ENCODE results near the gene NFX1. TPM values are rescaled to one million over a fixed set of nuclear protein-coding genes. Genes with fewer than 3 reads are reported as not detected.

Gene NFX1
- total RNA-seq, 4 donors from 2014 or later, result 31.7 to 53.9 (median 42.3) TPM

- Histone ChIP-seq H3K4me1 (peaks cover 0 to 15% (median 8%) of the 10 kb centered on the region in 3 donors), H3K27me3 (no peaks in the 10 kb centered on the region), H3K36me3 (peaks cover 0 to 98% of the 10 kb centered on the region in 2 donors), H3K27ac (peak overlapping the region in 1 of 4 donors; percentile 21), H3K9me3 (no peaks in the 10 kb centered on the region), H3K4me3 (no peak overlapping the region)
- ATAC-seq, result no peak
- TF ChIP-seq EP300 (IDR thresholded peaks at IDR 0.05) (no peak), POLR2AphosphoS5 (IDR thresholded peaks at IDR 0.05) (no peak), POLR2A (IDR thresholded peaks at IDR 0.05) (no peak), CTCF (IDR thresholded peaks at IDR 0.05) (no peak)
- WGBS, 2 donors (ENCODE audit: low coverage in 1 of 2), result 81 to 84% methylated on average over 3 of the region's 3 CpGs
Measured at GRCh38 chr9:33318225-33318624, 27.9 kb downstream of the NFX1 start.

GRCh38 chr9:33318781-33319180, 28.5 kb downstream of the NFX1 start:
- H3K36me3 ChIP-seq, result peaks cover 0 to 96% of the 10 kb centered on the region in 2 donors

GRCh38 chr9:33320230-33320567, 29.9 kb downstream of the NFX1 start:
- peaks cover 0 to 96% of the 10 kb centered on the region in 2 donors for H3K36me3 ChIP-seq
- 44 to 88% methylated on average over 1 of the region's 1 CpG for WGBS, 2 donors (ENCODE audit: low coverage in 1 of 2)
- ATAC-seq, result peak; percentile 42
- H3K9me3 ChIP-seq, result no peaks in the 10 kb centered on the region
- TF ChIP-seq POLR2A (IDR thresholded peaks at IDR 0.05), result no peak
- no peak for TF ChIP-seq CTCF (IDR thresholded peaks at IDR 0.05)
- no peak for TF ChIP-seq POLR2AphosphoS5 (IDR thresholded peaks at IDR 0.05)
- TF ChIP-seq EP300 (IDR thresholded peaks at IDR 0.05), result no peak
- no peaks in the 10 kb centered on the region for H3K27me3 ChIP-seq
- peak overlapping the region; percentile 65 to 83 (median 72) for H3K27ac ChIP-seq
- H3K4me3 ChIP-seq, result no peak overlapping the region
- H3K4me1 ChIP-seq, result peaks cover 0 to 15% (median 8%) of the 10 kb centered on the region in 3 donors

More at GRCh38 chr9:33318781-33319180, 28.5 kb downstream of the NFX1 start:
- Histone ChIP-seq H3K27ac (peak overlapping the region in 1 of 4 donors; percentile 21), H3K4me1 (peaks cover 0 to 15% (median 8%) of the 10 kb centered on the region in 3 donors), H3K27me3 (no peaks in the 10 kb centered on the region), H3K4me3 (no peak overlapping the region), H3K9me3 (no peaks in the 10 kb centered on the region)
- WGBS, 2 donors (ENCODE audit: low coverage in 1 of 2), result 76 to 92% methylated on average over 3 to 8 of the region's 8 CpGs
- TF ChIP-seq POLR2A (IDR thresholded peaks at IDR 0.05), result no peak
- TF ChIP-seq EP300 (IDR thresholded peaks at IDR 0.05), result no peak
- no peak for TF ChIP-seq POLR2AphosphoS5 (IDR thresholded peaks at IDR 0.05)
- no peak for TF ChIP-seq CTCF (IDR thresholded peaks at IDR 0.05)
- ATAC-seq, result no peak

- peaks cover 0 to 96% of the 10 kb centered on the region in 2 donors for H3K36me3 ChIP-seq
Measured at GRCh38 chr9:33320568-33321261, 30.4 kb downstream of the NFX1 start.

GRCh38 chr9:33329117-33329563, 38.8 kb downstream of the NFX1 start:
- Histone ChIP-seq H3K9me3 (no peaks in the 10 kb centered on the region), H3K36me3 (peaks cover 0 to 94% of the 10 kb centered on the region in 2 donors), H3K27ac (peak overlapping the region; percentile 81 to 89 (median 85)), H3K4me1 (peaks cover 6 to 33% (median 7%) of the 10 kb centered on the region in 3 donors), H3K4me3 (no peak overlapping the region), H3K27me3 (no peaks in the 10 kb centered on the region)
- 29 to 41% methylated on average over 1 to 4 of the region's 4 CpGs for WGBS, 2 donors (ENCODE audit: low coverage in 1 of 2)
- TF ChIP-seq EP300 (IDR thresholded peaks at IDR 0.05), result no peak
- TF ChIP-seq POLR2AphosphoS5 (IDR thresholded peaks at IDR 0.05), result peak; percentile 95
- ATAC-seq, result peak; percentile 93

More at GRCh38 chr9:33320568-33321261, 30.4 kb downstream of the NFX1 start:
- ATAC-seq, result peak; percentile 89
- H3K27ac ChIP-seq, result peak overlapping the region; percentile 65 to 83 (median 72)
- H3K27me3 ChIP-seq, result no peaks in the 10 kb centered on the region
- peaks cover 0 to 15% (median 8%) of the 10 kb centered on the region in 3 donors for H3K4me1 ChIP-seq
- no peaks in the 10 kb centered on the region for H3K9me3 ChIP-seq
- TF ChIP-seq EP300 (IDR thresholded peaks at IDR 0.05), result no peak
- no peak for TF ChIP-seq POLR2A (IDR thresholded peaks at IDR 0.05)
- TF ChIP-seq POLR2AphosphoS5 (IDR thresholded peaks at IDR 0.05), result peak; percentile 88
- H3K4me3 ChIP-seq, result no peak overlapping the region
- 49 to 60% methylated on average over 2 of the region's 2 CpGs for WGBS, 2 donors (ENCODE audit: low coverage in 1 of 2)

All from gastroesophageal sphincter (tissue), 4 donors.